HG03139 (cell line): Measurements from ENCODE around the gene EFCAB8.
A peak's percentile ranks its signal among the peaks of the same experiment; 100 is the strongest.

Experiments
- ATAC-seq: cut with Tn5 transposase; IDR thresholded peaks from one replicate; pipeline ENCODE4 v1.9.1; 2021; ENCODE audit not compliant: unreplicated experiment

Gene EFCAB8, protein sequence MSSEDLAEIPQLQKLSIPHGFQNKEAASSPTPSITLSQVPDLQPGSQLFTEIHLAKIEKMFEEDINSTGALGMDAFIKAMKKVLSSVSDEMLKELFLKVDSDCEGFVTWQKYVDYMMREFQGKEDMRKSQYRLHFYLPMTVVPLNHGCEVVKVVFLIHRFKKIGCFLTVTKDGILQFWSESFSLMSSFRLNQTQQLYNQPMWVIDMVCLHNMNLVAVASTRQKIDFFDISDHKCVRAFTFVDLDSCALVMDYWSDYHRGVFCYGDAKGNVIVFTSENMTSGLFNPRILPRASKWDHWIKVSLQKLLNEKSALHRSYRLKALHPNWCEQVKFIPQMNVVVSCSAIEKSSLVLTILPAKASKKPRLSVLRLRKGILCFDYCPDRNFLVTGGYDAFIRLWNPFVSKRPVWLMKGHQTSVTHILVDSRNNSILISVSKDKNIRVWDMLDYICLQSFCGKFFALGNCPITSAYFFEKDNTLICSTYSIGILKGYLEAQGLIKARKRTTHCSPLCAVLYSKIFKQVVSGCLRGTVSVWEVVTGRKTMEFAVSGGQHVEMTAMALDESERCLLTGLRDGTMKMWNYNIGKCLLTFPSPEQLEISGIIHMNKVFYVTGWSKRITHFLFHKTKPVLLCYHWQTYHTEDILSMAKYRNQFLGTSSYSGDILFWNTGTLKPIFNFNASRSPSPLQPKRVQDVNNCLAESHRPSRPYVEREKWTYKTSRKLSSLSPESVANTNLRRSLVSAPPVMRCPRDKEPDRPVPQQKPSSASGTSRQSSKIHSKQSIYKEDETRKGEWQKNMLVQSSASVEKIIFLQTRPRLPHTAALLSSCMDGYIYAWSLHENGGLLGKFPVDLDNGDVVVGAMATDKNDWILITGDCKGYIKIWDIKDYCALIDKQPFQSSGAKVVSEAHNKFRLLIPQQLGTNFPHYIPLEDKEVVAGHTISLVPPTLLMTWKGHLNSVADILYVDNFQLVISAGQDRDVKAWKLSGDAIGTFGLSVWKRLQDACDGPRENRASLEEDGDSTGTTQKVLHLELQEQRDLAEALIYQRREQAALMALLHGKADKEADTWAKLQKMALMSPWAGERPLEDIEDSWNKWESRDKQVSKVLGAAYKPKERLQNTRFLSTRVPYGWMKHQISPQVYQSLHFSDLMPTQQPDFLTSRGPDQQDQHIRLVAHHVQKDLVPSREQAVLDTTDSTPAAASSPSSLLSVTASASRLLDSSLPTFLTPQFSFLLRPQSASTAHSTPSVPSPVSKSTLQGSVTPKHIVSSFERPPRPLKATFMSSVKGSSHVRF

DNA sequence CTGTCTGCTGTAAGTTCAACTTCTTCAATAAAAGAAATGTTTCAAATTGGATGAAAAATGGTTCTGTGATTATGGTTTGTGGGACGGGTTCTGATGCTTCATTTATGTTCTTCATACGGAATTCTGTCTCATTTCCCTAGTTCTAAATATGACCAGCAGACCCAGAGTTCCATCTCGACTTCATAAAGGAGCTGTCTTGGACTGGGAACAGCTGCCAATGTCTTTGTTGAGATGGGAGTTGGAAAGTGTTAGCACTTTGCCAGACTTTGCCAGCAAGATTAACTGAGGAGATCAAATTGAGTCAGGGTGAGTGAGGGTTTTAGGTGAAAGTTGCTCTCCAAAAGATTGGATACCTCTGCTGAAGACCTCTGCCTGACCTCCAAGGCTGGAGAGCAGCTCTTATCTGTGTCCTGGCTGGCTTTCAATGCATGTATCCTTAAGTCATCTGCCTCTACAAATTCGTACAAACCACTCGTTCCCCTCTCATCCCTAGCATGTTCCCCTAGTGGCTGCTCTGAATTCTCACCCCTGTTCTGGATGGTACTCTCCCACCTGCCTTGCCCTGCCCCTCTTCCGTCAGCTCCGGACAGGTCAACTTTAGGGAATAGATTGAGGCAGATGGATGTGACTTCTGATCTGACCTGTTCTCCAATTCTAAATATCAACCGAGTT lies at the start of gene EFCAB8:
Gene EFCAB8, plus strand, starts transcription at position 223 of the 672 bp plus-strand sequence. CDS start 4,870 bp downstream, outside the sequence.
- no peak for ATAC-seq

DNA sequence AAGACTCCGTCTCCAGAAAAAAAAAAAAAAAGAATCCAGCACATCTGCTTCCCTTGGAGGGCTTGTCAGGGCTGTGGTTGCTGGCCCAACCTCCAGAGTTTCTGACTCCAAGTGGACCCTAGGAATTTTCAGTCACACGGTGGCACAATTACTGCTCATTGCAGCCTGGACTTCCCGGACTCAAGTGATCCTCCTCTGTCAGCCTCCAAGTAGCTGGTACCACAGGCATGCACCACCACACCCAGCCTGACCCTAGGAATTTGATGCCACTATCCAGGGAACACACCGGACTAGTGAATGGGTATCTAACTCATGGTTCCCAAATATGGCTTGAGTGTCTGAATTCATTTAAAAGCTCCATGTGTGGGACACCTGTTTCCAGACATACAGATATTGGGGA lies 48.8 kb upstream of the EFCAB8 start:
- no peak for ATAC-seq

DNA sequence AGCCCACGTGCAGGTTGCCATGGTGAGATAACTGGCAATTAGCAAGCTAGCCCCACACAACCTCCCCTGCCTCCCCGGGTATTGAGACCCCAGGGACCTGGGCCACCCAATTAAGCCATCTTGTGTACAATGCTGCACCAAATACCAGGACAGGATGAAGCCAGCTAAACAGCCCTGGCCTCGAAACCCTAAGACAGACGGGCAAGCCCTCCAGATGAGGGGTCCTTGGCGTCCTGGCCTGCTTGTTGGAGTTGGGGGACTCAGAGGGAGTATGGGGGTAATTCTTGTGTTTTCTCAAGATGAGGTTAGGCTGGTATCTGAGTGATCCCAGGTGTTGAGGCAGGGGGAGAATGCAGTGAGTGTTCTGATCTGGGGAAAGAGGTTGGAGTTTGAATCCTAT lies 47.8 kb upstream of the EFCAB8 start:
- ATAC-seq: no peak

GRCh38 chr20:32811886-32812285 lies 46.8 kb upstream of the EFCAB8 start:
- no peak for ATAC-seq

DNA sequence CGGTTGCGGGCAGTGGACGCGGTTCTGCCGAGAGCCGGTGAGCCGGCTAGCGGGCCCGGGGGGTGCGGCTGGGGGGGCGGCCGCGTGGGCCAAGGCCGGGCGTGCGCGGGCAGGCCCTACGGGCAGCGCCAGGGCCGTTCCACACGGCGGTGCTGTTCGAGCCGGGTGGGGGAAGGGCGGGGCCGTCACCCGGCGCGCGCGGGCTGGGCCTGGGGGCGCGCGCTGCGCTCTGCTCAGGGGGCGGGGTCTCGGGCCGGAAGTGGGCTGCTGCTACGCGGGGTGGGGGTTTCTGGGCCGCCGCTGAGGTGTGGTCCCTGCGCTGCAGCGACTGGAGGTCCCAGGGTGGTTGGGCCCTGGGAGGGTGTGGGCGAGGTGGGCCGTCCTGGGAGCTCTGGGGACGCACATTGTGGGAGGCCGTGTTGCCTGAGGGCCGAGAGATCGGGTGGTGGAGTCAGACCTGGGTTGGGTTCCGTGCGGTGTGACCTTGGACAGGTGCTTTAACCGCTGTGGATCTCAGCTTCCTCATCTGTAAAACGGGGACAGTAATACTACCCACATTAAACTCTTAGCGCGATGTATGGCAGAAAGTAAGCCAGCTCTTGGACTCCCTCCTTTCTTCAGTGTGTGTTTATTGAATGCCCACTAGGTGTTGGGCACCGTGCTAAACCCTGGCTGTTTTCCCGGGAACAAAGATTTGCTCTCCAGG lies 38.6 kb upstream of the EFCAB8 start:
- ATAC-seq: peak; percentile 46

- ATAC-seq: no peak
Measured at GRCh38 chr20:32820698-32821377, 37.9 kb upstream of the EFCAB8 start.

DNA sequence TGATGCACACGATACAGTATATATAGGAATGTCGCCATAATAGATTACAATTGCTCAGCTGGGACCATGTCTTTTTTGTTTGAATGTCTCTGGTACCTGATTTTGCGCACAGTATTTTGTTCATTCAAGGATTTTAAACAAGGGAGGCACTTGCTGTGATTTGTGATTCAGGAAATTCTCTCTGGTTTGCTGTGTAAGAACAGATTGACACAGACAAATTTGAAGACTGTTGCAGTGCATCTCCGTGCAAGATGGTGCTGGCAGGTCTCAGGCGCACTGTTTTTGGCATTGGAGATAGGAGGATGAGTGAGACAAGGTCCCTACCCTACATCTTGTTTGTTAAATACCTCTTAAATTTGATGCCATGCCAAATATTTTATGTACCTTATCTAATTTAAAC lies 36.5 kb upstream of the EFCAB8 start:
- no peak for ATAC-seq

DNA sequence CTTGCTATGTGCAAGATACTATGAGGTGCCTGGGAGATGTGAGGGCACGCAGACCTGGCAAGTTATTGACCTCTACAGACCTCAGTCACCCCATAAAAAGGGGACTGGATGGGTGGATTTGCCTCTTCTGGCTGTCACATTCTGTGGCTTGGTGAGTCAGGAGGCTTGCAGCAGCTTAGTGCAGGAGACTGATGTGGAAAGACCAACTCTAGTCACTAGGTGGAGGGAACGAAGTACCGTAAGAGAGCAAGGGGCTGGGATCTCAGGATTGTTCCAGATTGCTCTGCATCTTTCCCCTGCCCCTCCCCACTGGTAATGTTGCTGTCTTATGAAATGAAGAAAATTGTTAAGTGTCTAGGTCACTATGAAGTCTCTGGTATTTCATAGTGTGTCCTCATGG lies 35.6 kb upstream of the EFCAB8 start:
- no peak for ATAC-seq

GRCh38 chr20:32823737-32824588 lies 34.8 kb upstream of the EFCAB8 start:
- no peak for ATAC-seq

- ATAC-seq: no peak
Measured at GRCh38 chr20:32828029-32828680, 30.6 kb upstream of the EFCAB8 start.

GRCh38 chr20:32829311-32830005 lies 29.3 kb upstream of the EFCAB8 start:
- no peak for ATAC-seq

- no peak for ATAC-seq
Measured at GRCh38 chr20:32830437-32830836, 28.3 kb upstream of the EFCAB8 start.

- ATAC-seq: no peak
Measured at GRCh38 chr20:32831982-32832381, 26.7 kb upstream of the EFCAB8 start.

GRCh38 chr20:32832664-32833063 lies 26.1 kb upstream of the EFCAB8 start:
- ATAC-seq: no peak

DNA sequence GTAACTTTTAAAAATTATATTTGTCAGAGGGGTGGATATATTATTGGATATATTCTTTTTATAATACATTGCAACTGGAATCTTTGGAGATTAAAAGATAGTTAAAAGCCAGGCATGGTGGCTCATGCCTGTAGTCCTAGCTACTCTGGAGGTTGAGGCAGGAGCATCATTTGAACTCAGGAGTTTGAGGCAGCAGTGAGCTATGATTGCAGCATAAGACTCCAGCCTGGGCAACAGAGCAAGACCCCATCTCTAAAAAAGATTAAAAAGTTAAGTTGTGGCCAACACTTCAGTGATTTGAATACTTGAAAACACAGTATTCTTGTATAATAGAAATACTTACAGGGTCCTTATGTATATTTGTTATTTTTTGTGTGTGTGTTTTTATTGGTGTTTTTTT lies 23.8 kb upstream of the EFCAB8 start:
- no peak for ATAC-seq

GRCh38 chr20:32837157-32837556 lies 21.6 kb upstream of the EFCAB8 start:
- no peak for ATAC-seq

GRCh38 chr20:32839227-32839981 lies 19.3 kb upstream of the EFCAB8 start:
- no peak for ATAC-seq
